ENCODE data around the gene PHACTR3.

DNA sequence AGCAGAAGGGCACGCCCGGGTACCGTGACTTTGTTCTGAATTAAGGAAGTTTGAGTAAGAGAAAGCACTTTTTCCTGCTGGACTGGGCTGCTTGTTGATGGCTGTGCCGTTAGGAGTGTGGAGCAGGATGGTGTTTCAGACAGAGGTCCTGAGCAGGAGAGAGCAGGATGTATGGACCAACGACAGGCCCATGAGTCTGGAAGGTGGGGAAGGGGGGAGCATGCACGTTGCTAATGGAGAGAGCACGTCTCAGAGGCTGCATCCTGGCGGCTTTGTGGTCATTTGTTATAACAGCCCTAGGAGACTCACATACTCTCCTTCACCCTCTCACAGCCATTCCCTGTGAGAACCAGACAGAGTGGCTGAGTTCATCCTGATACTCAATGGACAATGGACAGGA is 56.8 kb downstream of the PHACTR3 start:
- TF ChIP-seq, protein P1, sequence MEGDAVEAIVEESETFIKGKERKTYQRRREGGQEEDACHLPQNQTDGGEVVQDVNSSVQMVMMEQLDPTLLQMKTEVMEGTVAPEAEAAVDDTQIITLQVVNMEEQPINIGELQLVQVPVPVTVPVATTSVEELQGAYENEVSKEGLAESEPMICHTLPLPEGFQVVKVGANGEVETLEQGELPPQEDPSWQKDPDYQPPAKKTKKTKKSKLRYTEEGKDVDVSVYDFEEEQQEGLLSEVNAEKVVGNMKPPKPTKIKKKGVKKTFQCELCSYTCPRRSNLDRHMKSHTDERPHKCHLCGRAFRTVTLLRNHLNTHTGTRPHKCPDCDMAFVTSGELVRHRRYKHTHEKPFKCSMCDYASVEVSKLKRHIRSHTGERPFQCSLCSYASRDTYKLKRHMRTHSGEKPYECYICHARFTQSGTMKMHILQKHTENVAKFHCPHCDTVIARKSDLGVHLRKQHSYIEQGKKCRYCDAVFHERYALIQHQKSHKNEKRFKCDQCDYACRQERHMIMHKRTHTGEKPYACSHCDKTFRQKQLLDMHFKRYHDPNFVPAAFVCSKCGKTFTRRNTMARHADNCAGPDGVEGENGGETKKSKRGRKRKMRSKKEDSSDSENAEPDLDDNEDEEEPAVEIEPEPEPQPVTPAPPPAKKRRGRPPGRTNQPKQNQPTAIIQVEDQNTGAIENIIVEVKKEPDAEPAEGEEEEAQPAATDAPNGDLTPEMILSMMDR (IDR thresholded peaks at IDR 0.05): no peak
- TF ChIP-seq EZH2 (IDR thresholded peaks at IDR 0.05): no peak
- TF ChIP-seq EZH2phosphoT487 (IDR thresholded peaks at IDR 0.05): no peak

Data from neural progenitor cell (in vitro differentiated cells).